ENCODE data around the gene TLK2. TPM values are rescaled to one million over a fixed set of nuclear protein-coding genes. Genes with fewer than 3 reads are reported as not detected.

The TLK2 gene
- total RNA-seq, 1 donor from 2014 or later = 44.0 TPM

- Mint-ChIP-seq H3K27me3 (ENCODE audit: insufficient read depth) (peaks cover 79% of the 10 kb centered on the region), H3K4me3 (peak overlapping the region; percentile 74), H3K27ac (peak overlapping the region; percentile 55), H3K36me3 (ENCODE audit: low read depth) (no peaks in the 10 kb centered on the region), H3K9me3 (no peaks in the 10 kb centered on the region), H3K4me1 (ENCODE audit: low read depth) (peaks cover 21% of the 10 kb centered on the region)
- peak; percentile 24 for DNase-seq (ENCODE audit: low spot score)
- intact Hi-C loops (cut with micrococcal nuclease) = loop anchor here (1.0 kb wide), 5 partner anchors 9 to 313 kb away; partner anchors contain the start of gene METTL2A
These were observed 173.8 kb downstream of the TLK2 start for GRCh38 chr17:62652251-62653001.

- Mint-ChIP-seq H3K36me3 (ENCODE audit: low read depth) (no peaks in the 10 kb centered on the region), H3K9me3 (no peaks in the 10 kb centered on the region), H3K4me1 (ENCODE audit: low read depth) (peaks cover 21% of the 10 kb centered on the region), H3K27me3 (ENCODE audit: insufficient read depth) (peaks cover 77% of the 10 kb centered on the region), H3K4me3 (peak overlapping the region; percentile 61), H3K27ac (peak overlapping the region; percentile 51)
- DNase-seq (ENCODE audit: low spot score) = peak; percentile 78
- intact Hi-C loops (cut with micrococcal nuclease) = loop anchor here (1.0 kb wide), 5 partner anchors 10 to 312 kb away; partner anchors contain the start of gene METTL2A
These were observed 174.6 kb downstream of the TLK2 start for GRCh38 chr17:62653002-62653825.

- peak overlapping the region; percentile 12 for H3K4me3 Mint-ChIP-seq
- no peaks in the 10 kb centered on the region for H3K9me3 Mint-ChIP-seq
- no peak overlapping the region for H3K27ac Mint-ChIP-seq
- intact Hi-C loops (cut with micrococcal nuclease) = loop anchor here (1.0 kb wide), 5 partner anchors 11 to 311 kb away; partner anchors contain the start of gene METTL2A
- no peaks in the 10 kb centered on the region for H3K36me3 Mint-ChIP-seq (ENCODE audit: low read depth)
- peaks cover 21% of the 10 kb centered on the region for H3K4me1 Mint-ChIP-seq (ENCODE audit: low read depth)
- no peak for DNase-seq (ENCODE audit: low spot score)
- H3K27me3 Mint-ChIP-seq (ENCODE audit: insufficient read depth) = peaks cover 76% of the 10 kb centered on the region
These were observed 175.5 kb downstream of the TLK2 start for GRCh38 chr17:62653826-62654761.

GRCh38 chr17:62655656-62656055 lies 177.0 kb downstream of the TLK2 start:
- peaks cover 74% of the 10 kb centered on the region for H3K27me3 Mint-ChIP-seq (ENCODE audit: insufficient read depth)
- H3K27ac Mint-ChIP-seq = no peak overlapping the region
- intact Hi-C loops (cut with micrococcal nuclease) = no loop called here
- no peaks in the 10 kb centered on the region for H3K36me3 Mint-ChIP-seq (ENCODE audit: low read depth)
- no peak overlapping the region for H3K4me3 Mint-ChIP-seq
- peaks cover 21% of the 10 kb centered on the region for H3K4me1 Mint-ChIP-seq (ENCODE audit: low read depth)
- DNase-seq (ENCODE audit: low spot score) = no peak
- H3K9me3 Mint-ChIP-seq = peaks cover 7% of the 10 kb centered on the region

DNA sequence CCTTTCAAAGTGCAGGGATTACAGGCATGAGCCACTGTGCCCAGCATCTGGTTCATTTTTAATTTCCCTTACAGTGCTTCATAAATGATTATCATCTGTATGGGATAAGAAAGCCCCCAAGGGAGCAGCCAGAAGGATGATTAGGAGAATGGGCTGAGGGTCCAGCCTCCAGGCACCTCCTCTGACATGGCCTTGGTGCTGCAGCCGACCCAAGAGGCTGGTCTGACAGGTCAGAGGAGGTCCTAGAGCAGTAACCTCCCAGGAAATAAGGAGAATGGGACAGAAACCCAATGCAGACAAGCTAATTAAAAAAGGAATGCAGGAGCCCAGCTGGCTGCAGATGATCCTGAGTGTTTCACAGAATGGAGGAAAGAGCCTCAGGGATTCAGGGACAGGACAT lies 177.8 kb downstream of the TLK2 start:
- no peak for DNase-seq (ENCODE audit: low spot score)
- intact Hi-C loops (cut with micrococcal nuclease) = no loop called here
- H3K4me3 Mint-ChIP-seq = no peak overlapping the region
- peaks cover 21% of the 10 kb centered on the region for H3K4me1 Mint-ChIP-seq (ENCODE audit: low read depth)
- H3K36me3 Mint-ChIP-seq (ENCODE audit: low read depth) = peaks cover 1% of the 10 kb centered on the region
- H3K9me3 Mint-ChIP-seq = peaks cover 14% of the 10 kb centered on the region
- peaks cover 71% of the 10 kb centered on the region for H3K27me3 Mint-ChIP-seq (ENCODE audit: insufficient read depth)
- H3K27ac Mint-ChIP-seq = no peak overlapping the region

GRCh38 chr17:62657145-62657665 lies 178.6 kb downstream of the TLK2 start:
- intact Hi-C loops (cut with micrococcal nuclease) = no loop called here
- peaks cover 65% of the 10 kb centered on the region for H3K27me3 Mint-ChIP-seq (ENCODE audit: insufficient read depth)
- H3K9me3 Mint-ChIP-seq = peaks cover 16% of the 10 kb centered on the region
- H3K4me1 Mint-ChIP-seq (ENCODE audit: low read depth) = peaks cover 13% of the 10 kb centered on the region
- H3K36me3 Mint-ChIP-seq (ENCODE audit: low read depth) = peaks cover 2% of the 10 kb centered on the region
- no peak for DNase-seq (ENCODE audit: low spot score)
- no peak overlapping the region for H3K4me3 Mint-ChIP-seq
- H3K27ac Mint-ChIP-seq = no peak overlapping the region

DNA sequence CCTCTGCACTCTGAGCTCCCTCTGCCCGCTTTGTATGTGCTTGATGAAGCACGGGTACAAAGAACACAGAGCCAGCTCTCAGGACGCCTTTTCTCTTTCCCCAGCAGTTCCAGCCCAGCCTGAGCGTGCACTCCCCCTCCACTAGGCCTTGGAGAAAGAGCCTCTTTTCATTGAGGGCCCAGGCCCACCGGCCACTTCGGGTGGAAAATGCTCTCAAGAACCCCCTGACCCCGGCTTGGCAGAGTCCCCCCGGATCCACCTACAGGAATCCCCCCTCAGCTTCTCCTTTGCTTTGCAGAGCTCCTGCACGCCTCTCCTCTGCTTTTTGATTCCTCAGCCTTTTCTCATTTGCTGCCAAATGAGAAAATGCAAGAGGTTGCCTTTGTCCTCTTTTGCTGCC lies 179.1 kb downstream of the TLK2 start:
- Mint-ChIP-seq H3K4me3 (no peak overlapping the region), H3K36me3 (ENCODE audit: low read depth) (peaks cover 2% of the 10 kb centered on the region), H3K9me3 (peaks cover 16% of the 10 kb centered on the region), H3K27ac (no peak overlapping the region), H3K4me1 (ENCODE audit: low read depth) (peaks cover 11% of the 10 kb centered on the region), H3K27me3 (ENCODE audit: insufficient read depth) (peaks cover 61% of the 10 kb centered on the region)
- intact Hi-C loops (cut with micrococcal nuclease) = no loop called here
- DNase-seq (ENCODE audit: low spot score) = no peak

GRCh38 chr17:62658136-62658920 lies 179.7 kb downstream of the TLK2 start:
- Mint-ChIP-seq H3K27me3 (ENCODE audit: insufficient read depth) (peaks cover 65% of the 10 kb centered on the region), H3K36me3 (ENCODE audit: low read depth) (peaks cover 2% of the 10 kb centered on the region), H3K9me3 (peaks cover 16% of the 10 kb centered on the region), H3K4me3 (no peak overlapping the region), H3K27ac (no peak overlapping the region), H3K4me1 (ENCODE audit: low read depth) (peaks cover 6% of the 10 kb centered on the region)
- no peak for DNase-seq (ENCODE audit: low spot score)
- intact Hi-C loops (cut with micrococcal nuclease) = no loop called here

GRCh38 chr17:62660629-62661118 lies 182.0 kb downstream of the TLK2 start:
- Mint-ChIP-seq H3K9me3 (peaks cover 16% of the 10 kb centered on the region), H3K4me3 (no peak overlapping the region), H3K27ac (no peak overlapping the region), H3K36me3 (ENCODE audit: low read depth) (peaks cover 2% of the 10 kb centered on the region), H3K27me3 (ENCODE audit: insufficient read depth) (peaks cover 53% of the 10 kb centered on the region), H3K4me1 (ENCODE audit: low read depth) (no peaks in the 10 kb centered on the region)
- no peak for DNase-seq (ENCODE audit: low spot score)
- intact Hi-C loops (cut with micrococcal nuclease) = no loop called here

DNA sequence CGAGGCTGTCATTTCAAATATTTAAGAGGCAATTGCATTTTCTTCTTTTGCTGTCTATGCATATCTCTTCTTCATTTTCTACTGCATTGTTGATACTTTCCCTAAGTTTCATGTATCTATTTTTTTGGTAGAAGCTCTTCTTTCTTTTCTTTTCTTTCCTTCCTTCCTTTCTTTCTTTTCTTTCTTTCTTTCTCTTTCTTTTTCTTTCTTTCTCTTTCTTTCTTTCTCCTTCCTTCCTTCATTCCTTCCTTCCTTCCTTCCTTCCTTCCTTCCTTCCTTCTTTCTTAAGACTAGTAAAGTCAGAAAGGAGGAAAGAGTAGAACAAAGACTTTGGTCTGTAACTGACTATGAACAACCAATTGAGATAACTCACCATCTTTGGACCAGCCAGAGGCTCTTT lies 182.7 kb downstream of the TLK2 start:
- H3K9me3 Mint-ChIP-seq = peaks cover 16% of the 10 kb centered on the region
- H3K36me3 Mint-ChIP-seq (ENCODE audit: low read depth) = peaks cover 2% of the 10 kb centered on the region
- intact Hi-C loops (cut with micrococcal nuclease) = no loop called here
- no peak overlapping the region for H3K4me3 Mint-ChIP-seq
- H3K27ac Mint-ChIP-seq = no peak overlapping the region
- no peaks in the 10 kb centered on the region for H3K4me1 Mint-ChIP-seq (ENCODE audit: low read depth)
- H3K27me3 Mint-ChIP-seq (ENCODE audit: insufficient read depth) = peaks cover 47% of the 10 kb centered on the region
- DNase-seq (ENCODE audit: low spot score) = no peak

DNA sequence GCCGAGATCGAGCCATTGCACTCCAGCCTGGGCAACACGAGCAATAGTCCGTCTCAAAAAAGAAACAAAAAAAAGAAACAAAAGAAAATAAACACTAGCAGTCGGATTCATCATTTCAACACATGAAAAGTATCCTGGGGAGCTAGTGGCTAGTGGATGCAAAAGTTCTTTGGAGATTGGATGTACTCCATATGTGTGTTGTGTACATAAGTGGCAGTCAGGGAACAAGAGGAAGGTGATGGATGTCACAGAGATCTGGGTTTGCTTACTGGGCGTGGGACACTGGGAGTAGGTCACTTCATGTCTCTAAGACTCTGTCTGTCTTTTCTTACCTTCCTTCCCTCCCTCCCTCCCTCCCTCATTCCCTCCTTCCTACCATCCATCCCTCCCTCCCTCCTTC lies 184.2 kb downstream of the TLK2 start:
- intact Hi-C loops (cut with micrococcal nuclease) = no loop called here
- H3K36me3 Mint-ChIP-seq (ENCODE audit: low read depth) = peaks cover 2% of the 10 kb centered on the region
- no peak overlapping the region for H3K27ac Mint-ChIP-seq
- H3K4me3 Mint-ChIP-seq = no peak overlapping the region
- peaks cover 38% of the 10 kb centered on the region for H3K27me3 Mint-ChIP-seq (ENCODE audit: insufficient read depth)
- H3K9me3 Mint-ChIP-seq = peaks cover 16% of the 10 kb centered on the region
- DNase-seq (ENCODE audit: low spot score) = no peak
- H3K4me1 Mint-ChIP-seq (ENCODE audit: low read depth) = no peaks in the 10 kb centered on the region
